HG02885 (cell line): ENCODE measurements around the gene GBP3.
A peak's percentile ranks its signal among the peaks of the same experiment; 100 is the strongest.
"Not testable (repeated sequence)": the region's sequence is repeated elsewhere in the genome, so short reads cannot be mapped to it uniquely, and the experiment has no call there.

Experiments used
- ATAC-seq: cut with Tn5 transposase; IDR thresholded peaks from one replicate; pipeline ENCODE4 v1.9.1; 2021; ENCODE audit warnings: mild to moderate bottlenecking; ENCODE audit not compliant: unreplicated experiment, poor library complexity

GBP3 gene

GRCh38 chr1:89041119-89041641, 18.5 kb upstream of the GBP3 start:
- ATAC-seq: peak; percentile 96

- ATAC-seq: no peak
Observed at GRCh38 chr1:89040315-89040626, 17.6 kb upstream of the GBP3 start.

- ATAC-seq: no peak
Observed at GRCh38 chr1:89037186-89037585, 14.5 kb upstream of the GBP3 start.

GRCh38 chr1:89035080-89035479, 12.4 kb upstream of the GBP3 start:
- ATAC-seq: no peak

GRCh38 chr1:89034004-89034403, 11.3 kb upstream of the GBP3 start:
- not testable (repeated sequence) for ATAC-seq

- not testable (repeated sequence) for ATAC-seq
Observed at GRCh38 chr1:89029051-89029450, 6.4 kb upstream of the GBP3 start.

- no peak for ATAC-seq
Observed at GRCh38 chr1:89025928-89026327, 3.3 kb upstream of the GBP3 start.

- ATAC-seq: no peak
Observed at GRCh38 chr1:89023026-89023425, 360 bp upstream of the GBP3 start.

- ATAC-seq: not testable (repeated sequence)
Observed at GRCh38 chr1:89018318-89018717, 4.3 kb downstream of the GBP3 start.

GRCh38 chr1:89008511-89008910, 14.2 kb downstream of the GBP3 start:
- ATAC-seq: no peak

GRCh38 chr1:89005286-89006151, 17.1 kb downstream of the GBP3 start:
- ATAC-seq: no peak

GRCh38 chr1:89002176-89002575, 20.5 kb downstream of the GBP3 start:
- ATAC-seq: not testable (repeated sequence)

- ATAC-seq: no peak
Observed at GRCh38 chr1:89001510-89001909, 21.2 kb downstream of the GBP3 start.

- peak; percentile 96 for ATAC-seq
Observed at GRCh38 chr1:88998716-88999115, 23.9 kb downstream of the GBP3 start.

- no peak for ATAC-seq
Observed at GRCh38 chr1:88990426-88990825, 32.2 kb downstream of the GBP3 start.

GRCh38 chr1:88985692-88986091, 37.0 kb downstream of the GBP3 start:
- ATAC-seq: no peak

- ATAC-seq: no peak
Observed at GRCh38 chr1:88985032-88985431, 37.6 kb downstream of the GBP3 start.

GRCh38 chr1:88984569-88984968, 38.1 kb downstream of the GBP3 start:
- peak; percentile 44 for ATAC-seq

GRCh38 chr1:88983791-88984559, 38.7 kb downstream of the GBP3 start:
- ATAC-seq: peak; percentile 35

- no peak for ATAC-seq
Observed at GRCh38 chr1:88982055-88982454, 40.6 kb downstream of the GBP3 start.

- ATAC-seq: not testable (repeated sequence)
Observed at GRCh38 chr1:88981506-88981905, 41.2 kb downstream of the GBP3 start.
